Activated CD8-positive, alpha-beta T cell treated with anti-CD3 and anti-CD28 coated beads, Interleukin-2, amount 10 ng/mL, durations not matched to agents 7 days and 5 days (primary cell): ENCODE results near the gene CA11. TPM values are rescaled to one million over a fixed set of nuclear protein-coding genes. Genes with fewer than 3 reads are reported as not detected.

Source experiments
- ATAC-seq: fragments of 150-1000 bp; cut with Tn5 transposase; one replicate; pipeline ENCODE4 v1.10.0; 2021; ENCODE audit warnings: moderate library complexity
- CTCF ChIA-PET: fragments of 350-600 bp; sonication (Branson Sonifier 250); formaldehyde crosslinking; loops from one replicate; lab custom pipeline; 2021; ENCODE audit warnings: antibody characterized with exemption; lab: Charles Lee
- POLR2A ChIA-PET: fragments of 350-600 bp; sonication (Branson Sonifier 250); formaldehyde crosslinking; loops from one replicate; lab custom pipeline; 2021; ENCODE audit warnings: antibody characterized with exemption; lab: Charles Lee
- DNase-seq: peaks from one replicate; pipeline ENCODE4 v3.0.0-alpha.2; 2020
- H3K27ac Mint-ChIP-seq: one replicate; pipeline ENCODE4 v1.8.0; 2021; ENCODE audit warnings: mild to moderate bottlenecking, mixed read lengths
- H3K27me3 Mint-ChIP-seq: one replicate; pipeline ENCODE4 v1.8.0; 2021; ENCODE audit warnings: low read depth, mixed read lengths
- H3K36me3 Mint-ChIP-seq: one replicate; pipeline ENCODE4 v1.8.0; 2021; ENCODE audit warnings: low read depth, mixed read lengths
- H3K4me1 Mint-ChIP-seq: one replicate; pipeline ENCODE4 v1.8.0; 2021; ENCODE audit warnings: low read depth, mixed read lengths
- H3K4me3 Mint-ChIP-seq: one replicate; pipeline ENCODE4 v1.8.0; 2021; ENCODE audit warnings: mild to moderate bottlenecking, mixed read lengths
- H3K9me3 Mint-ChIP-seq: one replicate; pipeline ENCODE4 v1.8.0; 2022; ENCODE audit warnings: mixed read lengths; ENCODE audit not compliant: insufficient read depth
- total RNA-seq, 2 experiments: library from RNA; stranded (reverse); gene quantifications; one replicate each; pipeline ENCODE4 v1.2.3, GENCODE V29; 2021

CA11 gene
- total RNA-seq, 2 experiments from 2014 or later: 5.2 to 6.3 TPM

DNA sequence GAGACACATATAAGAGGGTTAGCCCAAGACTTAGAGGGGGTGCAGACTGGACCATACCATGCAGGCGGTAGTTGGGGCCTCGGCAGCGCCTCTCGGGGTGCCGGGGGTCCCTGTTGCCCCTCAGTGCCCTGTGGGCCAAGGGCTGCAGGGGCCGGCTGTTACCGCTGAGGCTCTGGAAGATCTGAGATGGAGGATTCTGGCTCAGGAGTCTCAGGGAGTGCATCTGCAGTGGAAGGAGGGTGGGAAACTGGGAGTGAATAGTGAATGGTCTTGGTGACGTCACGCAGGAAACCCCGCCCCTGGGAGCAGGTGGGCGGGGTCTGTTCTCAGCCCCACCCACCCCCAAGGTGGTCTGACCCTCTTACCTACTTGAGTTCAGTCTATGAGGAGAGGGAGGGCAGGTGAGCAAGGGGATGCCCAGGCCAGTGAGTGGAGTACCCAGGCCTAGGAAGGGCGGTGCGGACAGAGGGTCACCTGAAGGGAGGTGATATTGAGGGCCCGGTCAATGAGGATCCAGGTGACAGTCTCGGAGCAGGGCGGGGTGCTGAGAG, 7.1 kb downstream of the CA11 start:
- Mint-ChIP-seq H3K4me1 (peaks cover 39% of the 10 kb centered on the region), H3K27ac (peak overlapping the region; percentile 96), H3K4me3 (peak overlapping the region; percentile 97), H3K36me3 (no peaks in the 10 kb centered on the region), H3K9me3 (no peaks in the 10 kb centered on the region), H3K27me3 (no peaks in the 10 kb centered on the region)
- no peak for DNase-seq
- POLR2A ChIA-PET: no interaction called here
- CTCF ChIA-PET: no interaction called here
- no peak for ATAC-seq

DNA sequence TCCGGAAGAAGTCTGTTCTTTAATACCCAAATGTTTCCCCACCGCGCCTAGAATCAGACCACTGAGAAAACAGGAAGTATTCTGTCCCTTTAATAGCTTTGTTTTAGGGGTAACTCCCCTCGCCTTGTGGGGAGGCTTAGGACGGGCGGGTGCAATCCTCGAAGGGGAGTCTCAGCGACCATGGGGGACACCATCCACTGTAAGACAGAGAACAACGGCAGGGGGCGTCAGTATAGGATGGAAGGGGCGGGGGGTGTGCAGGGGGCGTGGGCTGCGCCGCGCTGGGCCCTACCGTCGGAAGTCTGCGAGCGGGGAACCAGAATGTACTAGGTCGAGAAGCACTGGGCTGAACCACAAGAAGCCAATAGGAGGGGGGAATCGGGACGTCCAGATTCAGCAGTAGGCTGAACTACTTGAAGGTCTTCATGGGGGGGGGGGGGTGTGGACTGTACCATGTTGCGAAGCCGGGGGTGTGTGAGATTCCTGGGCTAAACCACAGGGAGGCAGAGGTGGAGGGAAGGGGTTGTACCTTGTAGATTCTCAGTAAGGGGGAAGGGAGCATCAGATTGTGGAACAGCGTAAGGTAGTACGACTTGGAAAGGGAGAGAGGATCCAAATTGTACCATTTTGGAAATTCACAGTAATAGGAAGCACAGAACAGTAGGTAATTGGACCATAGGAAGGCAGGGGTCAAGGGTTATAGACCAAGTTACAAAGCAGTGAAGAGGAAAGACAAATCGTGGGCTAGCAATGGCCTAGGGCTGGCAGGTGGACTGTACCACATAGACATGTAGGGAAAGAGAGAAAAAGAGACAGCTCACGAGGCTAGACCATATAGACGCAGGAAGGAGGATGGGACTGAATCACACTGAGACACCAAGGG, 7.8 kb downstream of the CA11 start:
- Mint-ChIP-seq H3K9me3 (no peaks in the 10 kb centered on the region), H3K4me1 (peaks cover 46% of the 10 kb centered on the region), H3K27me3 (no peaks in the 10 kb centered on the region), H3K27ac (peak overlapping the region; percentile 96), H3K4me3 (peak overlapping the region; percentile 97), H3K36me3 (peaks cover 2% of the 10 kb centered on the region)
- peak; percentile 35 for ATAC-seq
- ChIA-PET POLR2A (interaction anchor here (0.6 to 2.3 kb wide), 6 partner anchors 8 to 80 kb away, joined by 3 to 9 read pairs (median 4); partner anchors contain the start of genes CA11, RPL18 and SPHK2), CTCF (interaction anchor here (0.5 to 1.5 kb wide), 8 partner anchors 14 to 1230 kb away, joined by 3 to 4 read pairs (median 3); partner anchors contain the start of gene RUVBL2)
- peak; percentile 92 for DNase-seq

DNA sequence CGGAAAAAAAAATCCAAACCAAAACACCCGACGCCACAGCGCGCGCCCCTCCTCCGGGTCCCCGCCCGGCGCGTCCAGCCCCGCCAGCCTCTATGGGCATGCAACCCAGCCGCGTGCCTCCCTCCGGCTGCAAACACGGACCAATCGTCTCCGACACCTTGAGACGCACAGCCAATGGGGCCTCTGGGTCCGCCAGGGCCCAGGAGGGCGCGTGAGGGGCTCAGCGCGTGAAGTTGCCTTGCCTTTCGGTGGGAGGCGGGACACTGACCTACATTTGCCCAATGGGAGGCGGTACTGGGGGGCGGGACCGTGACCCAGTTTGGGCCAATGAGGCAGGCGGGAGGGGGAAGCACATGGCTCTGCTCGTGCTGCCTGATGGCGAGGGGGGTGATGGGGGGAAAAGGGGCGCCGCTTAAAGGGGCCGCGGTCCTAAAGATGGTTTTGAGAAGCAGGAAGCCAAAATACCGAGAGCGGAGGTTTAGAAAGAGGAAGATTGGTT, 8.5 kb downstream of the CA11 start:
- Mint-ChIP-seq H3K27ac (peak overlapping the region; percentile 96), H3K27me3 (no peaks in the 10 kb centered on the region), H3K4me1 (peaks cover 49% of the 10 kb centered on the region), H3K4me3 (peak overlapping the region; percentile 97), H3K9me3 (no peaks in the 10 kb centered on the region), H3K36me3 (peaks cover 4% of the 10 kb centered on the region)
- ATAC-seq (peak; percentile 85), DNase-seq (peak; percentile 100)
- CTCF ChIA-PET: interaction anchor here (0.5 to 1.5 kb wide), 8 partner anchors 13 to 1231 kb away, joined by 3 to 4 read pairs (median 3); partner anchors contain the start of gene RUVBL2
- POLR2A ChIA-PET: interaction anchor here (0.6 to 2.3 kb wide), 7 partner anchors 8 to 81 kb away, joined by 3 to 9 read pairs (median 5); partner anchors contain the start of genes CA11, RPL18 and SPHK2

DNA sequence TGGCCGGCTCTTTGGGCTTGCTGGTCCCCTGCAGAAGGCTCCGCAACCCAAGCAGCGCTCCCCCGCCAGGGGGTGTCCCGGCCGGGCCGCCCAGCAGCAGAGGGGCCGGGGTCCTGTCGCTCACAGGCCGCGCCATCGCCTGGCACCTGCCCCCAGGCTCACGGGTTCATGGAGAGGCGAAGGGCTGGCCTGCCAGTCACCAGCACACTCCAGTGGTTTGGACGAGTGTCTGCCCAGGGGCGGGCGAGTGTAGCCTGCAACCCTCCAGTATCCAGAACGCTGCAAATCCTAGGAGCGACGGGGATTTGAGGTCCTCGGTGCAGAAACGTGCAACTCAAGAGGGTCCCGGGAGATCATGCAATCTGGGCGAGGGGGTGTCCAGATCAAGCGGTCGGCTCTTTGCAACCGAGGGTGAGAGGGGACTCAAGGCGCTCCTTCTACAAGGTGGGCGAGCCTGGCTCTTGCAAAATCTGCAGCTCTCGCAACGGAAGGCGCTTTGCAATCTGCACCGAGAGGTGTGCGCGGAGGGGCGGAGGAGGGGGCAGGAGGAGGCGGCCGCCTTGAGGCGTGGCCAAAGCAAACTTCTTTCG, 9.0 kb downstream of the CA11 start, which contains the start of gene DBP:
DBP (minus strand) TSS at position 521 of the 590 bp plus-strand sequence; CDS start at position 136, 385 bp downstream.
- POLR2A ChIA-PET: interaction anchor here (1.3 to 2.3 kb wide), 4 partner anchors 8 to 18 kb away, joined by 5 to 9 read pairs (median 6); partner anchors contain the start of genes CA11, RPL18 and SPHK2
- Mint-ChIP-seq H3K27me3 (no peaks in the 10 kb centered on the region), H3K4me1 (peaks cover 52% of the 10 kb centered on the region), H3K36me3 (peaks cover 6% of the 10 kb centered on the region), H3K9me3 (no peaks in the 10 kb centered on the region), H3K27ac (peak within 1 kb of the TSS; percentile 96), H3K4me3 (peak within 1 kb of the TSS; percentile 97)
- CTCF ChIA-PET: interaction anchor here (0.9 to 1.5 kb wide), 4 partner anchors 13 to 357 kb away, joined by 3 to 4 read pairs (median 3); partner anchors contain the start of gene RUVBL2
- ATAC-seq: peak; percentile 5
- DNase-seq: no peak

DNA sequence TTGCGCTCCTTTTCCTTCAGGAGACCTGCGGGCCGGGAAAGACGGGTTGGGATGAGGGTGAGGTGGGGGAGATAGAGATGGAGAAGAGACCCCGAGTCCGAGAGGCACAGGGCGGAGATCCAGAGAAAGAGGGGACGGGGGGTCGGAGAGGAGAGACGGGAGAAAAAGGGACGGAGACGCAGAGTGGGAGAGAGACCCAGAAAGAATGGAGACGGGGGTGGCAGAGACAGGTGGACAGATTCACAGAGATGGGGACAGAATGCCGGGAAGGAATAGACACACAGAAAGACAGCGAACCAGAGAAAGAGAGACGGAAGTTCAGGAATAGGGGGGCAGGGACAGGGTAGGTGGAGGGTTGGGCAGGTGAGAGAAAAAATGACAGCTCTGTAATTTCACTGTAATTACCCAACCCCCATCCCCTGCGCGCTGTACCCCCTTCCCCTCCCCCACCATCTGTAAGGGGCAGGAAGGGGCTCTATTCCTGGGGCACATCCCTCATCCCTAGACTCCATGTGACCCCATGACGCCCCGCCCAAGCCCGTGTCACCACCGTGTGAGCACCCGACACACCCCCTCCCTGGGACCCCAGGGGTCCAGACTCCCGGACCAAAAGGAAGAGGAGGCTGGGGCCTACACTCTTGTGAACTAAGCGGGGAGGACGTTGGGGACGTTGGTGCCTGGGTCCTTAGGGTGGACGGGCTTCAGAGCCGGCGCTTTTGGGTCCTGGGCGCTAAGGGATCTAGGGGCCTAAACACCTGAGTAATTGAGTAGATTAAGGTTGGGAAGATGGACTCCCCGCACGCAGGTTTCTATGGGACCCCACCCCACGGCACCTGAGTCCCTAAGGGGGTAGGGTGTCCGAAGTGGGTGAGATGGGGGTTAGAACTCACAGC, 9.8 kb downstream of the CA11 start:
- ChIA-PET CTCF (interaction anchor here (1.4 kb wide), 1 partner anchor 358 kb away, joined by 4 read pairs; the partner anchor contains the start of gene RUVBL2), POLR2A (interaction anchor here (1.0 to 2.3 kb wide), 5 partner anchors 9 to 141 kb away, joined by 3 to 9 read pairs (median 5); partner anchors contain the start of genes CA11, RPL18 and SPHK2)
- peaks cover 6% of the 10 kb centered on the region for H3K36me3 Mint-ChIP-seq

DNA sequence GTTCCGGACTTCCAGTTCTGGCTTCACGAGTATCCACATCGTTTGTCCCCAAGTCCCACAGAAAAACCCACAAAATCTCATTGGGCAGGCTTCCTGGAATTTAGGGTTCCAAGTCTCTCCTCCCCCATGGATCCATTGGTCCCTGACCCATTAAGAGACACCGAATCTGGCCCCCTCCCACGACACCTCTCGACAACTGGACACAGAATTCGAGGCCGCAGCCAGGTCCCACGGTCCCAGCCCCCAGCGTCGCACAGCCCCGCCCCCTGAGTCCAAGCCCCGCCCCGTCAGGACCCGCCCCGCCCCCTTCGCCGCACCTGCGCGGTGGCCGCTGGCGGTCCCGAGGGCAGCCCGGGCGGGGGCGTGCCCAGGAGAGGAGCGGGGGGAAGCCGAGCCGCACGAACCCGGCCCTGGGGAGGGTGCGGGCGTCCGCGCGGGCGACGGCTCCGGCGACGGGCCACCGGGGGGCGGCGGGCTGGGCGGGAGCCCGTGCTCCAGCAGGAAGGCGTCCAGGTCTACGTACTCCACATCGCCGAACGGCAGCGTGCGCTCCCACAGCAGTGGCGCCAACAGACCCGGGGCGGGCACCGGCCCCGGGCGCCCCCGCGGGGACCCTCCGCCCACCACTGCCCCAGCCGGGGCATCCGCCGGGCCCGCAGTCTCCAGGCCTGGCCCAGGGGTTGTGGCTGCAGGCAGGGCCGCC, 10.6 kb downstream of the CA11 start:
- H3K36me3 Mint-ChIP-seq: peaks cover 6% of the 10 kb centered on the region
- no peaks in the 10 kb centered on the region for H3K27me3 Mint-ChIP-seq
- ChIA-PET CTCF (interaction anchor here (1.8 kb wide), 1 partner anchor 10 kb away, joined by 9 read pairs; the partner anchor contains the start of gene CA11), POLR2A (interaction anchor here (1.0 to 2.3 kb wide), 3 partner anchors 10 to 141 kb away, joined by 3 to 9 read pairs (median 5); partner anchors contain the start of genes RPL18 and SPHK2)
- DNase-seq (peak; percentile 79), ATAC-seq (peak; percentile 5)
- H3K4me1 Mint-ChIP-seq: peaks cover 60% of the 10 kb centered on the region
- H3K9me3 Mint-ChIP-seq: no peaks in the 10 kb centered on the region
- H3K27ac Mint-ChIP-seq: peak overlapping the region; percentile 96
- H3K4me3 Mint-ChIP-seq: peak overlapping the region; percentile 97

More for the DNA sequence above, 9.8 kb downstream of the CA11 start:
- ATAC-seq (no peak), DNase-seq (peak; percentile 54)
- Mint-ChIP-seq H3K27ac (peak overlapping the region; percentile 96), H3K27me3 (no peaks in the 10 kb centered on the region), H3K4me1 (peaks cover 55% of the 10 kb centered on the region), H3K9me3 (no peaks in the 10 kb centered on the region), H3K4me3 (peak overlapping the region; percentile 97)

DNA sequence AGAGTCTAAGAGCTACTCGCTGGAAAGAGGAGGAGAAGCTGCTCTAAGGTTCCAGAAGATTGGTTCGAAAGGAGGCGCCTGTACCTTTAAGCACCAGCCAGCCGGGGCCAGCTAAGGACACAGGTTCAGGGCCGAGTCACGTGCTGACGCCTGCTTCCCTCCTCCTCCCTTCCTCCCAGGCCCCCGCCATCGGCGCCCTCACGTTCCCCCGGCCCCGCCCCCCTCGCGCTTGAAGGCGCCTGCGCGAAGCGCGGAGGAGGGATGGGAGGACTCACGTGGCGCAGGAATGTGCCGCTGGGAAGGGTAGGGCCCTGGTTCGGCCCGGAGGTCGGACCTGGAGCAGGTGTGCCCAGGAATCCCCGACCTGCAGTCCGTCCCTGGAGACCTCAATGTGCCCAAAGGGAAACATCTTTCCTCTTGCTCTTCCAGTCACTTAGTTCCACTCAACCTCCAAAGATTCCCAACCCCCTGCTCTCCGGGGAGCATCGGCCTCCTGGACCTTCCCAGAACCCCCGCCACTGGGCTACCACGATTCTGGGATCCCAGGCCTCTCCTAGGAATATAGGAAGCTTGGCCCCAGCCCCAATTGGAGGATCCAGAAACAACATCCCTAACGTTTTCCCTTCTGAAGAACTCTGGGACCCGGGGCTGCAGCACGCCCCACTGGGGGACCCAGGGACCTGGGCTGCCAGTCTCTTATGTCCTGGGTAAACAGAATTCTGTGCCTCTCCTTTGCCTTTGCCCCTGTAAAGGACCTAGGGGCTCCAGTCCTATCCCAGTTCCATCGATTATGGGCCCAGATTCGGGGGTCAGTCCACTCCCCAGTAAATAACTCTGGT, 11.3 kb downstream of the CA11 start:
- peaks cover 59% of the 10 kb centered on the region for H3K4me1 Mint-ChIP-seq
- POLR2A ChIA-PET: interaction anchor here (0.8 to 1.0 kb wide), 3 partner anchors 11 to 15 kb away, joined by 3 to 7 read pairs (median 4); partner anchors contain the start of genes CA11, RPL18 and SPHK2
- no peaks in the 10 kb centered on the region for H3K9me3 Mint-ChIP-seq

DNA sequence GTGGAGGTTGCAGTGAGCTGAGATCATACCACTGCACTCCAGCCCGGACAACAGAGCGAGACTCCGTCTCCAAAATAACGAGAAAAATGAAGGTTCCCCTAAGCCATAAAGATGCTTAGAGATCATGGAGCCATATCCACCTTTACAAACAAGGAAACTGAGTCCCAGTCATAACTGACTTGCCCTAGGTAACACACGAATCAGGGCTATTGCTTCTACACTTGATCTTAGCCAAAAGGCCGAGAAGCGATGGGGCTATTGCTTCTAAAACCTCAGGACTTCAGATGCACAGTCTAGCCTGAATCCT, 12.0 kb downstream of the CA11 start:
- Mint-ChIP-seq H3K27me3 (no peaks in the 10 kb centered on the region), H3K4me1 (peaks cover 55% of the 10 kb centered on the region), H3K27ac (peak overlapping the region; percentile 86), H3K4me3 (peak overlapping the region; percentile 75), H3K9me3 (no peaks in the 10 kb centered on the region), H3K36me3 (peaks cover 13% of the 10 kb centered on the region)
- ChIA-PET CTCF (interaction anchor here (0.6 to 2.0 kb wide), 7 partner anchors 10 to 128 kb away, joined by 3 to 9 read pairs (median 4); partner anchors contain the start of genes CA11, RPL18 and SPHK2), POLR2A (interaction anchor here (0.8 to 1.0 kb wide), 3 partner anchors 11 to 15 kb away, joined by 3 to 7 read pairs (median 4); partner anchors contain the start of genes CA11, RPL18 and SPHK2)
- DNase-seq (no peak), ATAC-seq (no peak)

More for the DNA sequence above, 11.3 kb downstream of the CA11 start:
- peak overlapping the region; percentile 75 for H3K4me3 Mint-ChIP-seq
- ATAC-seq: peak; percentile 12
- peak overlapping the region; percentile 87 for H3K27ac Mint-ChIP-seq
- H3K36me3 Mint-ChIP-seq: peaks cover 13% of the 10 kb centered on the region
- DNase-seq: peak; percentile 94
- no peaks in the 10 kb centered on the region for H3K27me3 Mint-ChIP-seq
- CTCF ChIA-PET: interaction anchor here (0.6 to 2.0 kb wide), 6 partner anchors 11 to 35 kb away, joined by 3 to 9 read pairs (median 4); partner anchors contain the start of genes CA11, RPL18 and SPHK2
